H1 (cell line): ENCODE data around the gene SYNPO.

Experiments
- CTCF ChIP-seq, 3 experiments: IDR thresholded peaks; 1 replicate in 2 of 3; 2 replicates in 1 of 3; pipeline versions ENCODE4 v1.5.1 to v1.6.1; 2011; ENCODE audit warnings: low read length in 3 of 3, mild to moderate bottlenecking in 3 of 3, inconsistent platforms in 2 of 3, low read depth in 1 of 3, moderate library complexity in 1 of 3; ENCODE audit not compliant: insufficient read depth in 1 of 3; ENCODE audit errors: control extremely low read depth in 1 of 3
- SUZ12 ChIP-seq: fragments of 200-600 bp; sonication (generic); IDR thresholded peaks from 2 replicates; pipeline ENCODE4 v1.6.1; 2012; ENCODE audit warnings: mild to moderate bottlenecking, inconsistent platforms, low read length, moderate library complexity, mixed read lengths

GRCh38 chr5:150662731-150663516 is 22.5 kb downstream of the SYNPO start:
- TF ChIP-seq CTCF (IDR thresholded peaks at IDR 0.05; ENCODE audit: control extremely low read depth in 1 of 3, insufficient read depth in 1 of 3, low read depth in 1 of 3, low read length in 3 of 3) (no peak), SUZ12 (no peak)
